Subcutaneous abdominal adipose tissue (tissue), 5 donors: ENCODE results near the gene DLEC1.

ENCODE experiments used
- H3K27ac ChIP-seq: one replicate; pipeline ENCODE4 v1.7.0; 2013; ENCODE audit warnings: low read depth, mild to moderate bottlenecking, inconsistent platforms, low read length, moderate library complexity
- H3K27me3 ChIP-seq, 5 donors: one replicate each; pipeline ENCODE4 v1.7.0; 2013; ENCODE audit warnings: low read length in 5 of 5, inconsistent platforms in 1 of 5; ENCODE audit not compliant: control insufficient read depth in 5 of 5, insufficient read depth in 4 of 5
- H3K36me3 ChIP-seq, 5 donors: one replicate each; pipeline ENCODE4 v1.7.0; 2013; ENCODE audit warnings: low read length in 5 of 5; ENCODE audit not compliant: control insufficient read depth in 5 of 5, insufficient read depth in 5 of 5
- H3K4me1 ChIP-seq, 5 donors: one replicate each; pipeline ENCODE4 v1.7.0; 2013; ENCODE audit warnings: low read length in 5 of 5, mild to moderate bottlenecking in 3 of 5, moderate library complexity in 1 of 5; ENCODE audit not compliant: control insufficient read depth in 5 of 5, insufficient read depth in 5 of 5
- H3K4me3 ChIP-seq, 5 donors: one replicate each; pipeline ENCODE4 v1.7.0; 2013; ENCODE audit warnings: low read length in 5 of 5, low read depth in 1 of 5
- H3K9ac ChIP-seq, 5 donors: one replicate each; pipeline ENCODE4 v1.7.0; 2013; ENCODE audit warnings: low read length in 5 of 5, mild to moderate bottlenecking in 4 of 5, moderate library complexity in 3 of 5
- H3K9me3 ChIP-seq, 5 donors: one replicate each; pipeline ENCODE4 v1.7.0; 2013; ENCODE audit warnings: low read length in 5 of 5; ENCODE audit not compliant: control insufficient read depth in 5 of 5
- donor health status: healthy.
- donor health status: healthy.
- donor health status: healthy.
- donor health status: healthy.
- donor health status: healthy.

DLEC1 gene

GRCh38 chr3:38017445-38018295 lies 21.3 kb upstream of the DLEC1 start:
- Histone ChIP-seq H3K9ac (no peak overlapping the region), H3K36me3 (peaks cover 10 to 67% (median 59%) of the 10 kb centered on the region in 5 donors), H3K4me1 (peaks cover 0 to 9% (median 1%) of the 10 kb centered on the region in 5 donors), H3K27ac (no peak overlapping the region), H3K4me3 (no peak overlapping the region), H3K9me3 (peaks cover 0 to 14% (median 8%) of the 10 kb centered on the region in 5 donors), H3K27me3 (no peaks in the 10 kb centered on the region)

GRCh38 chr3:38018296-38019266 lies 20.4 kb upstream of the DLEC1 start:
- no peak overlapping the region for H3K27ac ChIP-seq
- H3K9ac ChIP-seq = no peak overlapping the region
- H3K9me3 ChIP-seq = peaks cover 0 to 14% (median 8%) of the 10 kb centered on the region in 5 donors
- peaks cover 0 to 15% (median 10%) of the 10 kb centered on the region in 5 donors for H3K4me1 ChIP-seq
- H3K36me3 ChIP-seq = peaks cover 10 to 65% (median 59%) of the 10 kb centered on the region in 5 donors
- no peaks in the 10 kb centered on the region for H3K27me3 ChIP-seq
- H3K4me3 ChIP-seq = no peak overlapping the region

GRCh38 chr3:38019658-38020341 lies 19.2 kb upstream of the DLEC1 start:
- no peaks in the 10 kb centered on the region for H3K27me3 ChIP-seq
- no peak overlapping the region for H3K9ac ChIP-seq
- H3K9me3 ChIP-seq = peaks cover 0 to 14% (median 8%) of the 10 kb centered on the region in 5 donors
- peaks cover 6 to 57% (median 54%) of the 10 kb centered on the region in 5 donors for H3K36me3 ChIP-seq
- H3K4me3 ChIP-seq = no peak overlapping the region
- H3K27ac ChIP-seq = no peak overlapping the region
- H3K4me1 ChIP-seq = peaks cover 4 to 22% (median 18%) of the 10 kb centered on the region in 5 donors

- Histone ChIP-seq H3K36me3 (peaks cover under 1 to 51% (median 49%) of the 10 kb centered on the region in 5 donors), H3K9ac (no peak overlapping the region), H3K27ac (no peak overlapping the region), H3K27me3 (no peaks in the 10 kb centered on the region), H3K4me1 (peaks cover 4 to 24% (median 21%) of the 10 kb centered on the region in 5 donors), H3K9me3 (peaks cover 0 to 14% (median 8%) of the 10 kb centered on the region in 5 donors), H3K4me3 (no peak overlapping the region)
Observed at GRCh38 chr3:38020342-38020726, 18.7 kb upstream of the DLEC1 start.

GRCh38 chr3:38021196-38021595 lies 17.8 kb upstream of the DLEC1 start:
- Histone ChIP-seq H3K27ac (no peak overlapping the region), H3K36me3 (peaks cover 0 to 43% (median 41%) of the 10 kb centered on the region in 5 donors)

GRCh38 chr3:38022301-38022700 lies 16.7 kb upstream of the DLEC1 start:
- no peak overlapping the region for H3K4me3 ChIP-seq
- peaks cover 4 to 30% (median 27%) of the 10 kb centered on the region in 5 donors for H3K4me1 ChIP-seq
- H3K27me3 ChIP-seq = no peaks in the 10 kb centered on the region
- H3K9me3 ChIP-seq = no peaks in the 10 kb centered on the region
- no peak overlapping the region for H3K27ac ChIP-seq
- H3K36me3 ChIP-seq = peaks cover 0 to 32% (median 30%) of the 10 kb centered on the region in 5 donors
- no peak overlapping the region for H3K9ac ChIP-seq

More at GRCh38 chr3:38021196-38021595, 17.8 kb upstream of the DLEC1 start:
- no peak overlapping the region for H3K9ac ChIP-seq
- no peaks in the 10 kb centered on the region for H3K27me3 ChIP-seq
- H3K4me3 ChIP-seq = no peak overlapping the region
- peaks cover 4 to 30% (median 27%) of the 10 kb centered on the region in 5 donors for H3K4me1 ChIP-seq
- H3K9me3 ChIP-seq = peaks cover 0 to 7% (median 5%) of the 10 kb centered on the region in 5 donors

- Histone ChIP-seq H3K27me3 (no peaks in the 10 kb centered on the region), H3K36me3 (peaks cover 0 to 24% (median 22%) of the 10 kb centered on the region in 5 donors), H3K4me3 (peak overlapping the region in 4 of 5 donors; percentile 83 to 91 (median 88)), H3K27ac (peak overlapping the region; percentile 95), H3K9ac (peak overlapping the region in 2 of 5 donors; percentile 86 to 92), H3K4me1 (peaks cover 4 to 35% (median 28%) of the 10 kb centered on the region in 5 donors), H3K9me3 (no peaks in the 10 kb centered on the region)
Observed at GRCh38 chr3:38022896-38023709, 15.9 kb upstream of the DLEC1 start.

GRCh38 chr3:38026856-38027255 lies 12.2 kb upstream of the DLEC1 start:
- no peaks in the 10 kb centered on the region for H3K9me3 ChIP-seq
- H3K4me1 ChIP-seq = peaks cover 4 to 61% (median 50%) of the 10 kb centered on the region in 5 donors
- no peak overlapping the region for H3K9ac ChIP-seq
- H3K27ac ChIP-seq = no peak overlapping the region
- H3K27me3 ChIP-seq = no peaks in the 10 kb centered on the region
- no peaks in the 10 kb centered on the region for H3K36me3 ChIP-seq
- no peak overlapping the region for H3K4me3 ChIP-seq
